Measurements from ENCODE around the gene ATG5.

ATG5 gene

GRCh38 chr6:106223300-106223930 is 102.1 kb downstream of the ATG5 start:
- TF ChIP-seq GATA3 (IDR thresholded peaks at IDR 0.05; ENCODE audit: low read depth, low read length) (no peak), GATA2 (IDR thresholded peaks at IDR 0.05; ENCODE audit: low read depth, low read length) (no peak)

- TF ChIP-seq GATA3 (IDR thresholded peaks at IDR 0.05; ENCODE audit: low read depth, low read length) (no peak), GATA2 (IDR thresholded peaks at IDR 0.05; ENCODE audit: low read depth, low read length) (no peak)
These were observed 105.1 kb downstream of the ATG5 start for GRCh38 chr6:106220485-106220884.

GRCh38 chr6:106216527-106216926 is 109.0 kb downstream of the ATG5 start:
- no peak for TF ChIP-seq GATA2 (IDR thresholded peaks at IDR 0.05; ENCODE audit: low read depth, low read length)
- no peak for TF ChIP-seq GATA3 (IDR thresholded peaks at IDR 0.05; ENCODE audit: low read depth, low read length)

- no peak for TF ChIP-seq GATA2 (IDR thresholded peaks at IDR 0.05; ENCODE audit: low read depth, low read length)
- no peak for TF ChIP-seq GATA3 (IDR thresholded peaks at IDR 0.05; ENCODE audit: low read depth, low read length)
These were observed 110.0 kb downstream of the ATG5 start for GRCh38 chr6:106215608-106216007.

- TF ChIP-seq GATA3 (IDR thresholded peaks at IDR 0.05; ENCODE audit: low read depth, low read length) (no peak), GATA2 (IDR thresholded peaks at IDR 0.05; ENCODE audit: low read depth, low read length) (no peak)
These were observed 111.0 kb downstream of the ATG5 start for GRCh38 chr6:106214531-106214930.

- TF ChIP-seq GATA3 (IDR thresholded peaks at IDR 0.05; ENCODE audit: low read depth, low read length) (no peak), GATA2 (IDR thresholded peaks at IDR 0.05; ENCODE audit: low read depth, low read length) (no peak)
These were observed 111.8 kb downstream of the ATG5 start for GRCh38 chr6:106213660-106214289.

GRCh38 chr6:106212576-106212975 is 113.0 kb downstream of the ATG5 start:
- TF ChIP-seq GATA3 (IDR thresholded peaks at IDR 0.05; ENCODE audit: low read depth, low read length): no peak
- no peak for TF ChIP-seq GATA2 (IDR thresholded peaks at IDR 0.05; ENCODE audit: low read depth, low read length)

- TF ChIP-seq GATA2 (IDR thresholded peaks at IDR 0.05; ENCODE audit: low read depth, low read length): no peak
- no peak for TF ChIP-seq GATA3 (IDR thresholded peaks at IDR 0.05; ENCODE audit: low read depth, low read length)
These were observed 118.7 kb downstream of the ATG5 start for GRCh38 chr6:106206905-106207304.

- no peak for TF ChIP-seq GATA3 (IDR thresholded peaks at IDR 0.05; ENCODE audit: low read depth, low read length)
- no peak for TF ChIP-seq GATA2 (IDR thresholded peaks at IDR 0.05; ENCODE audit: low read depth, low read length)
These were observed 120.6 kb downstream of the ATG5 start for GRCh38 chr6:106204961-106205360.

- TF ChIP-seq GATA3 (IDR thresholded peaks at IDR 0.05; ENCODE audit: low read depth, low read length) (no peak), GATA2 (IDR thresholded peaks at IDR 0.05; ENCODE audit: low read depth, low read length) (no peak)
These were observed 125.6 kb downstream of the ATG5 start for GRCh38 chr6:106199998-106200397.

GRCh38 chr6:106199331-106199730 is 126.2 kb downstream of the ATG5 start:
- no peak for TF ChIP-seq GATA2 (IDR thresholded peaks at IDR 0.05; ENCODE audit: low read depth, low read length)
- no peak for TF ChIP-seq GATA3 (IDR thresholded peaks at IDR 0.05; ENCODE audit: low read depth, low read length)

- TF ChIP-seq GATA3 (IDR thresholded peaks at IDR 0.05; ENCODE audit: low read depth, low read length) (no peak), GATA2 (IDR thresholded peaks at IDR 0.05; ENCODE audit: low read depth, low read length) (no peak)
These were observed 128.1 kb downstream of the ATG5 start for GRCh38 chr6:106197441-106197840.

GRCh38 chr6:106194949-106195921 is 130.3 kb downstream of the ATG5 start:
- TF ChIP-seq GATA2 (IDR thresholded peaks at IDR 0.05; ENCODE audit: low read depth, low read length) (no peak), GATA3 (IDR thresholded peaks at IDR 0.05; ENCODE audit: low read depth, low read length) (no peak)

- peak; percentile 60 for TF ChIP-seq GATA2 (IDR thresholded peaks at IDR 0.05; ENCODE audit: low read depth, low read length)
- peak; percentile 47; the same call in 1 of the 2 replicates for TF ChIP-seq GATA3 (IDR thresholded peaks at IDR 0.05; ENCODE audit: low read depth, low read length)
These were observed 132.7 kb downstream of the ATG5 start for GRCh38 chr6:106192824-106193223.
